ENCODE results near the gene PRUNE1.
A peak's percentile ranks its signal among the peaks of the same experiment; 100 is the strongest.

Gene PRUNE1

GRCh38 chr1:151008244-151009205, at the start of gene PRUNE1:
PRUNE1 (plus strand) TSS chr1:151008449; CDS start chr1:151008633, 184 bp downstream.
- DNase-seq (ENCODE audit: low read depth in 2 of 2) = peak; percentile 84

- no peak for DNase-seq (ENCODE audit: low read depth in 2 of 2)
These were observed 47.6 kb upstream of the PRUNE1 start for GRCh38 chr1:150960646-150961045.

- DNase-seq (ENCODE audit: low read depth in 2 of 2) = no peak
These were observed 46.5 kb upstream of the PRUNE1 start for GRCh38 chr1:150961756-150962155.

GRCh38 chr1:150963321-150964163, 44.7 kb upstream of the PRUNE1 start:
- no peak for DNase-seq (ENCODE audit: low read depth in 2 of 2)

GRCh38 chr1:150964164-150964489, 44.1 kb upstream of the PRUNE1 start:
- no peak for DNase-seq (ENCODE audit: low read depth in 2 of 2)

- no peak for DNase-seq (ENCODE audit: low read depth in 2 of 2)
These were observed 42.6 kb upstream of the PRUNE1 start for GRCh38 chr1:150965605-150966004.

- DNase-seq (ENCODE audit: low read depth in 2 of 2) = no peak
These were observed 42.2 kb upstream of the PRUNE1 start for GRCh38 chr1:150966011-150966410.

- no peak for DNase-seq (ENCODE audit: low read depth in 2 of 2)
These were observed 40.3 kb upstream of the PRUNE1 start for GRCh38 chr1:150967936-150968335.

GRCh38 chr1:150968491-150968890, 39.8 kb upstream of the PRUNE1 start:
- DNase-seq (ENCODE audit: low read depth in 2 of 2) = no peak

GRCh38 chr1:150969626-150970025, 38.6 kb upstream of the PRUNE1 start:
- DNase-seq (ENCODE audit: low read depth in 2 of 2) = no peak

- no peak for DNase-seq (ENCODE audit: low read depth in 2 of 2)
These were observed 37.3 kb upstream of the PRUNE1 start for GRCh38 chr1:150970808-150971582.

GRCh38 chr1:150971583-150972416, 36.4 kb upstream of the PRUNE1 start:
- no peak for DNase-seq (ENCODE audit: low read depth in 2 of 2)

- no peak for DNase-seq (ENCODE audit: low read depth in 2 of 2)
These were observed 35.8 kb upstream of the PRUNE1 start for GRCh38 chr1:150972417-150972940.

- no peak for DNase-seq (ENCODE audit: low read depth in 2 of 2)
These were observed 34.9 kb upstream of the PRUNE1 start for GRCh38 chr1:150973258-150973835.

GRCh38 chr1:150973836-150974579, 34.2 kb upstream of the PRUNE1 start:
- DNase-seq (ENCODE audit: low read depth in 2 of 2) = no peak

GRCh38 chr1:150974580-150975478, 33.4 kb upstream of the PRUNE1 start, which contains the start of gene CERS2:
CERS2 (minus strand) TSS chr1:150974835; CDS start chr1:150969090, 5,745 bp downstream.
- peak; percentile 52 to 62 for DNase-seq (ENCODE audit: low read depth in 2 of 2)

- DNase-seq (ENCODE audit: low read depth in 2 of 2) = no peak
These were observed 31.8 kb upstream of the PRUNE1 start for GRCh38 chr1:150976401-150976821.
